HuH-7 (cell line): ENCODE results near the gene RBM20.
"Not testable (repeated sequence)": the region's sequence is repeated elsewhere in the genome, so short reads cannot be mapped to it uniquely, and the experiment has no call there.

Experiments used
- DNase-seq: peaks from one replicate; pipeline ENCODE4 v3.0.0; 2011; ENCODE audit warnings: low spot score

Gene RBM20

DNA sequence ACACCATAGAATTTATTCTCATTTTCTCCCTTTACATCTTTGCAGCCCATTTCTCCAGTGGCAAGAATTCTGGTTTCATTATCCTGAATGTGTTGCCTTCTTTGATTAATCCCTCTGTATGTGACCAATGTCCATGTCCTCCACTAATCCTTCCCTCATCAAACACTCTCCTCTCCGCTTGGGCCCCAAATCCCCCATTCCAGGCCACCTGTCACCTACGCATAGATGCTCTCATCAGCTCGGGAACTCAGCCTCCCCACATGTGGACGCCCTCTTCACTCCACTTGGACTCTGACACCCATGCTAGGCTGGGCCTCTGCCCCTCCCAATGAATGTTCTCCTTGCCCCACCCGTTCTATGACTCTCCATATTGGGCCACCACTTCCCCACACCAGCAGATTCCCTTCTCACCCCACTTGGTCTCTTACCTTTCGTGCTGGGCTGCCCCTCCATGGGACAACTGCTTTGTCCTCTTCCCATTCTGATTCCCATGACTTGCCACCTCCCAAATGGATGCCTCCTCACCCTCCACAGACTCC lies 18.7 kb upstream of the RBM20 start:
- DNase-seq = no peak

DNA sequence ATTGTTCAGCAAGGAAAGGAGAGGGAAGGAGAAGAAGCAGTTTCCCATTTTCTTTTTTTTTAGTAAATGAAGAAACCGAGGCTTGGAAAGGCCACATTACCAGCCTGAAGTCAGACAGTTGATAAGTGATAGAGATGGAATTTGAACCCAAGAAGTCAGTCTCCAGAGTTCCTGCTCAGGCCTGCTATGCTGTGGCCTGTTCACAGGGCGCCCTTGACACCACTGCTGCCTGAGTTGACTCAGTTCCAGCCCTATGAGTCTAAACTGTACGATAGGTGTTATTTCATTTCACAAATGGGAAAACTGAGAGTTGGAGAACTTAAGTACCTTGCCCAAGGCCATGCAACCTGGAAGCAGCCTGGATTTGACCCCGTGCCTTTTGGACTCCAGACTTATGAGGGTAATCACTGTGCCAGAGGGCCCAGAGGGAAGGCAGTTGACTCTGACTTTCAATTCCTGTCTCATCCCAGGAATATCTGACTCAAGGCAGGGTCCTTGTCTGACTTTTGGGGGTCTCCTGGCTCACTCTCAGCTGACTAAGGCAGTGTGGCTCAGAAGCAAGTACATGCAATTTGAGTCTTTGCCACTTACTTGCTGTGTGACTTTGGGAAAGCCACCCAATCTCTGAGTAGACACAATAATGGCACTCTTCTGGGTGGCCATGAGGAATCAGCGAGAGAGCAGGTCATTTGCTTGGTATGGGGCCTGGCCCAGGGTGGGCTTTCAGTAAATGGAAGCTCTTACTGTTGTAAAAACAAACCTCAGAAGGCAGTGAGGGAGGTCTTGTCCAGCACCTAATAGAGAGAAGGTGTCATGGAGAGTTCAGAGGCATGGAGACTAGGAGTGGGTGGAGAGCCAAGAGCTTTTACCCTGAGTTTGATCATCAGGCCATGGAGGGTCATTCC lies 17.9 kb upstream of the RBM20 start:
- no peak for DNase-seq

DNA sequence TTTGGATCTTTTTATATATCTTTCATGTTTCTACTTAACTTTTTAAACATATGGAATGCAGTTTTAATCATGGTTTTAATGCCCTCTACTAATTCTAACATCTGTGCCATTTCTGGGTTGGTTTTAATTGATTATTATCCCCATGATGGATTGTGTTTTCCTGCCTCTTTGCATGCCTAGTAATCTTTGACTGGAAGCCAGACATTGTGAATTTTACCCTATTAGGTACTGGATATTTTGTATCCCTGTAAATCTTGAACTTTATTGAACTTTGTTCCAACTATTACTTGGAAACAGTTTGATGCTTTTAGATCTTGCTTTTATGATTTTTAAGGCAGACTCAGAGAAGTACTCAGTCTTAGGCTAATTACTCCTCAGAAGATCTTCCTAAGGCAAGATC lies 16.0 kb upstream of the RBM20 start:
- DNase-seq = no peak

DNA sequence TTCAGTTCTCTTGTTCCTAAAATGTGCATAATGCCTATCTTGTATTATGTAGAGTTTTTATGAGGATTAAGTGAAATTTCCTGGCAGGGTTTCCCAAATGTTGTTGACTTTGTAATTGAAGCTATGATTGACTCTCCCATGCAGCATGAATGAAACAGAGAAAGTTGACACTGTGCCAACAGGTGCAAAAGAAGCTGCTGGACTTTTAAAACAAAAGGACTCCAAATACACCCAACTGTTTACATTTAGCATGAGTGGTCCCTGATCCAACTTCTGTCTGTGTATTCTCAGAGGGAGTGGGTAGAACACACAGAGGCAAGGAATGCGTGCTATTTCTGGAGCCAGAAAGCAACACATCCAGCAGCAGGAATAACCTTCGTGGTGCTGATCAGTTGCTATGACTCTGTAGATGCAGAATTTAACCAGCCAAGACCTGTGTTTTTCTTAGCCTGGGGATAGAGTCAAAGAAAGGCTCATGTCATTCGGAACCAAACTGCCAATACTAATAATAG lies 14.4 kb upstream of the RBM20 start:
- DNase-seq = no peak

DNA sequence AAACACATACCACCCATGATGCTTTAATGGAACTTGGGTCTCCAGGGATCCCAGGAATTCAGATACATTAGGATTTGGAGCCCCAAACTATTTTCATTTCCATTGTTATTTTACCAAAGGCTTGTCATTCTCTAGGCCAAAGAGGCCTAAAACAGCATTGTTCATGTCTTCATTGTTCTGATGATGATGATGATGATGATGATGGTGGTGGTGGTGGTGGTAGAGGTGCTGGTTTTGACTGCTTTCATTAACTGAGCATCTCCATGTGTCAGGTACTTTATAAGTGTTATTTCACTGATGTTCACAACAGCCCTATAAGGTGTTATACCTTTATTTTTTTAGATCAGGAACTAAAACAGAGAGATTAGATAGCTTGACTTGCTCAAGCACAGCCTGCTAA lies 12.2 kb upstream of the RBM20 start:
- no peak for DNase-seq

DNA sequence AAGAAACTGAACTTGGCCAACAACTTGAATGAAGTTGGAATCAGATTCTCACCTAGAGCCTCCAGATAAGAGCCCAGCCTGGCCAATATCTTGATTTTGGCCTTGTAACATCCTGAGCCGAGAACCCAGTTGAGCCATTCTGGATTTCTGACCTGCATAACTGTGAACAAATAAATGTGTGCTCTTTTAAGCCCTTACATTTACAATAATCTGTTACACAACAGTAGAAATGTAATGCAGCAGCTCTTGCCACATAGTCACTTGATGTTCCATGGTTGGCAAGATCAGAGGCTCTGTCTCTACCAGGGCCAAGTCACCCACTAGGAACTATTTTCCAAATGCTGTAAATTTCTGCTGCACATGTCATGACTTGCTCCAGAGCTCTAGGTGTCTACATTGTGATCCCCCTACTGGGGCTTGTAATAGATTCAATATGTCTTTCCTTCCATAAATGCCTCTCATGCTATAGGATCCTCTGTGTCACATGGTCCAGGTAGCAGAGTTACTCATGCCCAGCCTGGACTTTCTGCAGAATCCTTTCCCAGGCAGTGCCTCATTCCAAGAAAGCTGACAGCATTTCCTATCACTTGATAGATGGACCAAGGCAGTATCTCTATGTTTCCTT lies 11.4 kb upstream of the RBM20 start:
- no peak for DNase-seq

DNA sequence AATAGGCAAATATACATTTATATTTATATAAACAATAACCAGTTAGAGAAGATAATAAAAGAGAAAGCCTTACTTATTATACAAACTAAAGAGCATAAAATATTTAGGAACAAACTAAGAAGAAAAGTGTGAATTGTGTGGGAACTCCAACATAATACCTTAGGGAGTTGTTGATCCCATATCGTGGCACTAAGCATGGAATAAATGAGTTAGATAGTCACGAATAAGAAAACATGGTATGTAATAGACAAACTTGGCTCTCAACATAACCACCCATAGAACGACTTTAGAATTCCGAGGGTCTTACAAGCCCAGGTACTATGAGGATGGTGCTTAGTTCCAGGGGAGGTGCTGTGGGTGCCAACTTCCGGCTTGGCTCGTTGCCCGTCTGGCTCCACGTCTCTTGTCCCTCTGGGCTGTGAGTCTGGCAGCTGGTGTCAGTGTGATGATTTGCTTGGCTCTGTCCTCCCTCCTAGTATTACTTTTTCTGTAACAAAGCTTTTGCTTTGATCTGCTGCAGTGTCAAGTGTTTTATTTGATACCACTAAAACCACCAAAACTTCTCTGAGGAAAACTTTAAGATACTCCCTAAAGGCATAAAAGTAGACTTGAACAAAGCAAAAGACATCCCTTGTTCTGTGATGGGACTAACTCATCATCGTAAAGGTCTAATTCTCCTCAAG lies 9.5 kb upstream of the RBM20 start:
- no peak for DNase-seq

DNA sequence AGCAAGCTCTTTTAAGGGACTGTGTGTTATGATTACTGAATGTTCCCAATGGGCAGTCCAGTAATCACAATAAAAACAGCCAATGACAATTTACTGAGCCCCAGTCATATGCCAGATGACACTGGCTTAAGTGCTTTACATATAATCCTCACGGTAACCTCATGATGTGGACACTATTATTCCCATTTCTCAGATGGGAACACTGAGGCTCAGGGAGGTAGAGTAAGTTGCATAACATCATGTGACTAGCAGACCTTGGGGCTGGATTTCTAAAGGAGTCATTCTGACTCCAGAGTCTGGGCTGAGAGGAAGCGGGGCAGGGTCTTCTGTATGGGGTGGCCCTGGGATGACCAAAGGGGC lies 7.6 kb upstream of the RBM20 start:
- no peak for DNase-seq

DNA sequence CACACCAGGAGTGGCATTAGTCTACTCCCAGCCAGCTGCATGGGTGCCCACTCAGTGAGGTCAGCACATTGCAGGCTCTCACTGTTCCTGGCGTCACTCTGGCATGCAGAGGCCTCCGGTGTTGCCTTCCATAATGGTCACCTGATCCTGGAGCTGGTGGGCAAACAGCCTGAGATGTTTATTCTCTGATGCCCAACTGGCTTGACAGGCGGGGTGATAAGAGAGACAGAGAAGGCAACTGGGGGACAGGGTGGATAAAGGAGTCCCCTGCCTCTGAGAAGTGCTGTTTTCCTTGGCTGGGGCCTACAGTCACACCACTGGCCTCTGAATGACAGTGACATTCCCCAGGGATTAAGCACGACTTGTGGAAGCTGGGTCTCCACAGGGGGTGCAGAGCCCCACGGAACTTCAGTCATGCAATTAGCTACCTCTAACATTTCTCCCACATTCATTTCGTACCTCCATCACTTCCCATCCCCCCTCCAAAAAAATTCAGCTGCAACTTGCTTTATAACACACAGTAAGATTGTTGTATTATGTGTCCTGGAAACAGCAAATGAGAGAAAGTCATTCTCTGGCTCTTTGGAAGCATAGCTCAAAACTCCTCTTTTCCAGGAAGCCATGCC lies 7.1 kb upstream of the RBM20 start:
- DNase-seq = no peak

DNA sequence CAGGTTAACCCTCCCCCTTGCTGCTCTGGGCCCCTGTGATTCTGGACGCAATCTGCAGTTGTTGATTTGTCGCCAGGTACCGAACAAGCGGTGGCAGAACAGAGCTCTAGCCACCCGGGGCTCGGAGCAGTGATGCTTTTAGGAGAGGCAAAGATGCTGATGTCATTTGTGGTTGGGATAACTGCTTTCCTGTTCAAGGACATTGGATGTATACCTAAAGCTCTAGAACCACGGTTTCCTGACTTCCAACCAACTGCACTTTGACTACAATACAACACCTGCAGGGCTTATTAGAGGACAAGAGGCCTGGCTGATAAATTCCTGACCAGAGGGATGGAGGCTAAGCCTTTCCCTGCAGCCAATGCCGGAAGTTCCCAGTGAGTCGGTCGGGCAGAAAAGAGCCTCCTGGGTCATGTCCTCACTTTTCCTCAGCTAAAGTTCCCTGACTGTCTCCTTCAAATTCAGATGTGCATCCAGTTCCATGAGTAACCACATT lies 6.5 kb upstream of the RBM20 start:
- no peak for DNase-seq

DNA sequence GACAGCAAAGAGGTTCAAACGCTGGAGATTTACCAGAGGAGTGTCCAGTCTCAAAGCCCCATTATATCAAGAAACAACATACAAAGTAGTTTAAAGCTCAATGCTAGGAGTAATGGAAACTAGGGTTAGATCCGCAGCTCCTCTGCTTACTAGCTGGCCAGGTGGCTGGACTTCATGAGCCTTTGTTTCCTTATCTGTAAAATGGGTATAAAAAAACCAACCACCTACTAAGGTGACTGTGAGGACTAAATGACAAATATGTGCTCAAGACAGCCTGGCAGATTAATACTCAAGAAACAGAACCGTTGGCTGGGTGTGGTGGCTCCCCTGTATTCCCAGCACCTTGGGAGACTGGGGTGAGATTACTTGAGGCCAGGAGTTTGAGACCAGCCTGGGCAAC lies 5.8 kb upstream of the RBM20 start:
- DNase-seq = no peak

DNA sequence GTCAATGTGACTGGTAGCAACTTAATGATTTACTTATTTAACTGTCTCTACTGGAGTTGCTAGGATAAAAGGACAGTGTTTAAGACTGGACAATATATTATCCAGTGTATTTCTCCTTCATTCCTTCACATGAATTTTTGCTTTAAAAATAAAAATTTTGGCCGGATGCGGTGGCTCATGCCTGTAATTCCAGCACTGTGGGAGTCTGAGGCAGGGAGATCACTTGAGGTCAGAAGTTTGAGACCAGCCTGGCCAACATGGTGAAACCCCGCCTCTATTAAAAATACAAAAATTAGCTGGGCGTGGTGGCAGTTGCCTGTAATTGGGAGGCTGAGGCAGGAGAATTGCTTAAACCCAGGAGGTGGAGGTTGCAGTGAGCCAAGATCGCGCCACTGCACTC lies 5.1 kb upstream of the RBM20 start:
- DNase-seq = not testable (repeated sequence)

DNA sequence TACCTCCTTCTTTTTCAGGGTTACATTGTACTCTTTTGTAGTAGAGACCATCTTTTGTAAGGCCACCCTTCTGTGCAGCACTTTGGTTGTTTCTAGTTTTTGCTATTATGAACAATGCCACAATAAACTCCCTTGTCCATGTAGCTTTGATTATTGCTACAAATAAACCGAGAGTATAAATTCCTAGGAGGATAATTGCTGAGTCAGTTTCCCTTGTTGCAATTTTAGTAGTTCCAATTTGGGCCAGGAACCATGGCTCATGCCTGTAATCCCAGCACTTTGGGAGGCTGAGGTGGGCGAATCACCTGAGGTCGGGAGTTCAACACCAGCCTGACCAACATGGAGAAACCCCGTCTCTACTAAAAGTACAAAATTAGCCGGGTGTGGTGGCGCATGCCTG lies 4.3 kb upstream of the RBM20 start:
- not testable (repeated sequence) for DNase-seq

DNA sequence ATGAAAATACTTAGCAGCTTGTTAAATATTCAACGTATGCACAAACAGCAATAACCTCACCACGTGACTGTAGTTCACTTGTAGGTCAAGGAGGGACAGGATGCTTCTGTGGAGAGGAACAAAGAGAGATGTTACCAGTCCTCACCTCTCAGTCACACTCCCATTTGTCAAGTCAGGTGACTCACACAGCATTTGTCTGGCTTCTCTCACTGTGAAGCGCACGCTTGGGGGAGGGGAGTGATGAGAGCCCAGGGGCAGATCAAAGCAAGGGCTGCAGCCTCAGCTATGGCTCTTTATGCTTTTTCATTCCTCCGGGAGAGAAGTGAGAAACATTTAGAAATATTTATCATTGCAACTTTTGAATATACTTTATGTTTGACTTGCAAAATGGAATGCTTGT lies 2.9 kb upstream of the RBM20 start:
- DNase-seq = no peak

DNA sequence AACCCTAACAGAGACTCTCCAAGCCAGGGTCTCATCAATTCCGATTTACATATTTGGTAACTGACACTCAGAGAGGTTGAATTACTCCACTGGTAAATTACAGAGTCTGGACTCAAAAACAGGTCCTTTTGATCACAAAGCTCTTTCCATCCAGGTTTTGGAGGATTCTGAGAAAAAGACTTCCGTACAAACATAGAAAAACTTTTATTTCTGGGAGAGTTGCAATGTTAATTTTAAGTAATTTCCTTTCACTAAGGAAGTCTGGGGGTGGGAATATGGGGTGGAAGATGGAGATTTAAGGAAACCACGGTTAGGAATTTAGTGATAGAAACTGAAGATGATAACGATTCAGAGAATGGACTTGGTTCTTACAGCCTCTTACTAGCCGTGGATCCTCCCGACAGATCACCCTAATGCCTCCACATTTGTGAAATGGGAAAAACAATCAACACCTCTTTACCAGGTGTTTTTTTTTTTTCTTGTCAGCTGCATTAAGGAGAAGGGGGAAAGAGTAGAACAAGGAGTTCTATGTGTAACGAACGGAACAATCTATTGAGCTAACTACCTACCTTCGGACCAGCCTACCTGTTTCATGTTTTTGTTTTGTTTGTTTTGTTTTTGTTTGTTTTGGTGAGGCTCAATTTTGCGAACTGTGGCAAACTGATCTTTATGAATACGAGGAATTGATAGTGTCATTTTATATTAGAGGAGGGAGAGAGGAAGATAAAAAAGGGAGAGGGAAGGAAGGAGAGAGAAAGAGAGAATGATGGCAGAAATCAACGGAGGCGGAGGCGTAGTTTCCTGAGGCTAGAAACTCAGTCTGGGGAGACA lies 1.7 kb upstream of the RBM20 start:
- DNase-seq = no peak

DNA sequence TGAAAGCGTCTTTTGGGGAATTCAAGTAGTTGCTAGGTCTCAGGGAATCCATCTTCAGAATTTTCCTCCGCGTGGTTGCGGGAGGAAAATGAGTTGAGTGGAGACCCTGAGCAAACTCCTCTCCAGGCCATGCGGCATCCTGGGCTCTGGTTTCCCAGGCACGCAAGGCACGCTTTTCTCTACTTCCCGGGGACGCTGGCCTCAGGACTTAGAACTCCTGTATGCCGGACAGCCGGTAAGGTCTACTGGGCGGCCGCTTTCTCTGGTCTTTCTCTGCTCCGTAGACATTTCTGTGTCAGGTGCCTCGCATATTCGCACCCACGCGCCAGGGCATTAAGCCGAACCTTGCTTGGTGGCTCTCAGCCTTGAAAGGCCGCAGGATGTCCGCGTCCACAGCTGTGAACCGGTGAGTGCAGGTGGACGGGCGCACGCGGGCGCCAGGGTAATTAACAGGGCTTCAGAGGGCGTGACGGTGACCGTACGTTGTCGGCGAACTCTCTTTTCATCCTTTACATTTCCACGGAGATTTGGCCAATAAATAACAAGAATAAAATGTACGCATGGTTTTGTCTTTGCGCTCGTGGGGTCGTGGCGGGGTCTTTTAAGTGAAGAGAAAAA lies 992 bp upstream of the RBM20 start:
- DNase-seq = no peak

DNA sequence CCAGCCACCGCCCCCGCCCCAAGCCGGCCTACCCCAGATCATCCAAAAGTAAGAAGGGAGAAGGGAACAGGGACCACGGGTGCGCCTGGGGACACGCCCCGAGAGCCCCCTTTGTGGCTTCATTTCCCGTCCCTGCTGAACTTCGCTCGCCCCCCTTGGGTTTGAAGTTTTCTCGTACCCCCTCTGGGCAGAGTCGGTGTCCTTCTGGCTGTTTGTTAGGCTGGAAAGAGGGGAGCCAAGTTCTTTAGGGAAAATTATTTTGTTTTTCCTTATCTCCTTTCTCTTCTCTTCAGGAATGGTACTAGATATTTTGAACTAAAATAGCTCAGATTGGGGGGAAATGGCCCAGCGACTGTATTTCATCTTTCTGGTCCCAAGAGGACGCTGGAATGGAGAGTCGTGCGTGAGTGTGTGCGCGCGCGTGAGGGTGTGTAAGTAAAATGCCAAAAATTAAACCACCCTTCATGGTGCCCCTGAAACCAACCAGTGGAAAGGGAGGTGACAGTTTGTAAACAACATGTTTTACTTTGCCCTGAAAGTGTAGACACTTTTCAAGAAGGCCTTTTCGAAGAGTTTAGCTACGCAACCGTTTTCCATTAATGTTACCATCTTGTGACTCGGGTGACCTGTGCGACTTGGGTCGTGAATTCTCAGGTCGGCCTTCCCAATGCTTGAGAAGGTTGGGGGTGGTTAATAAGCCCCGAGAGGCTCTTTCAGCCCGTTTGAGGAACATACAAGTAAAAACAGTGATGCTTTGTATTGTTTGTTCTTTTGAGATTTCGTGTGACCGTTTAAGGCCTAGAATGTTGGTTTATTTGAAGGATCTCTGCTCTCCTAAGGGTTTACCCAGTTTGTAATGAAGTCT lies 694 bp downstream of the RBM20 start:
- DNase-seq = no peak

DNA sequence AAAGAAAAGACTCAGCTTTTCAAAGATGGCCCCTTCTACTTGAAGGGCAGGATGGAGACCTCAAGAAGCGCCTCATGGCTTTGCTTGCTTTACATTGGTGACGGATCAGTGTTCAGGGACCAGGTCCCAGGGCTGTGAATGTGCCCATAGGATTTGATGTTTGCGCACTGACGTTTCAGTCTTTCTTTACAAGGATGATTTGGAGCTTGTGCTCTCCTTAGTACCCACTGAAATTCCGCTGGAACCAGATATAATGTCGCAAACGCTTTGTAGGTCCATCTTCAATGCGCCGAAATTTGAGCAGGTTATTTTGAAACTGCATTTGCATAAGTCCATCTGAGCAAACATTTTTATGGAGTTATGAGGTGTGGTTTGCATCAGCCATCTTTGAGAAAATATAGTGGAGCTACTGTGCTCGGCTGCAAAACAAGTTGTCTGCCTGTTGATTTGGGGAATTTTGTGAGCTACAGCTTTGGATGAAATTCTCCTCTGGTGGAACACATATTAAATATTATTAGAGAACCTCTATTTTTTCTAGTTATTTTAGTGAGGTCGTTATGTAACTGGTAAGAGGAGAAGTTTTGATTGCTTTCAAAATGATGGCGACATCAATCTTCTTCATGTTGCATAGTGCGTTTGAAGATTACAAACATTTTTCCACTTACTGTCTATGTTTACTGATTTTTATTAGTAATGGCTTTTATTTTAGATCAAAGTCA lies 2.4 kb downstream of the RBM20 start:
- no peak for DNase-seq

DNA sequence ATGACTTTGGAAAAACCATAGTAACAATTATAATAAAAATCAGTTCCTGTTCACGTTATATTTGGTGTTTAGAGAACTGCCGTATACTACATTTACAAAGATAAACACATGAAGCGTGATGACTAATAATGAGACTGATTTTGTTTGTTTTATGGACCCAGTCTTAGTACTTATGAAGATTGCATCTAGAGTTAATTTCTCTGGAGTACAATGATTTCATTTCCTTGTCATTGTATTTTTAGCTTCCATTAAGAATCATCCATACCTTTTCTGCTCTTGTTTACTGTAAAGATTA lies 2.9 kb downstream of the RBM20 start:
- DNase-seq = no peak
